ENCODE measurements around the gene NFATC1. TPM values are rescaled to one million over a fixed set of nuclear protein-coding genes. Genes with fewer than 3 reads are reported as not detected.

Gene NFATC1
- 2.7 and 6.1 TPM in 2 replicates for total RNA-seq (ENCODE audit: low replicate concordance)
- long read RNA-seq, partial matches to known transcripts = 1 of 1 reads
- long read RNA-seq, other reads (novel, unspliced or antisense) = 0 of 1 reads

- Mint-ChIP-seq H3K4me3 (peak within 1 kb of the TSS; percentile 82), H3K36me3 (no peaks in the 10 kb centered on the region), H3K9me3 (no peaks in the 10 kb centered on the region), H3K4me1 (ENCODE audit: unreplicated experiment) (peaks cover 9% of the 10 kb centered on the region), H3K27ac (peak within 1 kb of the TSS; percentile 72), H3K27me3 (peaks cover 60% of the 10 kb centered on the region)
- DNase-seq (ENCODE audit: extremely low spot score, unreplicated experiment) = peak; percentile 84
- TF ChIP-seq, protein P1, sequence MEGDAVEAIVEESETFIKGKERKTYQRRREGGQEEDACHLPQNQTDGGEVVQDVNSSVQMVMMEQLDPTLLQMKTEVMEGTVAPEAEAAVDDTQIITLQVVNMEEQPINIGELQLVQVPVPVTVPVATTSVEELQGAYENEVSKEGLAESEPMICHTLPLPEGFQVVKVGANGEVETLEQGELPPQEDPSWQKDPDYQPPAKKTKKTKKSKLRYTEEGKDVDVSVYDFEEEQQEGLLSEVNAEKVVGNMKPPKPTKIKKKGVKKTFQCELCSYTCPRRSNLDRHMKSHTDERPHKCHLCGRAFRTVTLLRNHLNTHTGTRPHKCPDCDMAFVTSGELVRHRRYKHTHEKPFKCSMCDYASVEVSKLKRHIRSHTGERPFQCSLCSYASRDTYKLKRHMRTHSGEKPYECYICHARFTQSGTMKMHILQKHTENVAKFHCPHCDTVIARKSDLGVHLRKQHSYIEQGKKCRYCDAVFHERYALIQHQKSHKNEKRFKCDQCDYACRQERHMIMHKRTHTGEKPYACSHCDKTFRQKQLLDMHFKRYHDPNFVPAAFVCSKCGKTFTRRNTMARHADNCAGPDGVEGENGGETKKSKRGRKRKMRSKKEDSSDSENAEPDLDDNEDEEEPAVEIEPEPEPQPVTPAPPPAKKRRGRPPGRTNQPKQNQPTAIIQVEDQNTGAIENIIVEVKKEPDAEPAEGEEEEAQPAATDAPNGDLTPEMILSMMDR (conservative IDR thresholded peaks at IDR 0.05) = no peak
These were observed at the start of gene NFATC1 for GRCh38 chr18:79395761-79396404. Gene NFATC1, plus strand, starts transcription at chr18:79395930. Its CDS starts 295 bp downstream, at chr18:79396225.

- H3K27ac Mint-ChIP-seq = no peak overlapping the region
- no peaks in the 10 kb centered on the region for H3K9me3 Mint-ChIP-seq
- TF ChIP-seq, protein P1 (conservative IDR thresholded peaks at IDR 0.05) = no peak
- H3K36me3 Mint-ChIP-seq = peaks cover 19% of the 10 kb centered on the region
- no peak overlapping the region for H3K4me3 Mint-ChIP-seq
- no peaks in the 10 kb centered on the region for H3K27me3 Mint-ChIP-seq
- no peak for DNase-seq (ENCODE audit: extremely low spot score, unreplicated experiment)
- no peaks in the 10 kb centered on the region for H3K4me1 Mint-ChIP-seq (ENCODE audit: unreplicated experiment)
These were observed 49.7 kb upstream of the NFATC1 start for GRCh38 chr18:79345981-79346380.

DNA sequence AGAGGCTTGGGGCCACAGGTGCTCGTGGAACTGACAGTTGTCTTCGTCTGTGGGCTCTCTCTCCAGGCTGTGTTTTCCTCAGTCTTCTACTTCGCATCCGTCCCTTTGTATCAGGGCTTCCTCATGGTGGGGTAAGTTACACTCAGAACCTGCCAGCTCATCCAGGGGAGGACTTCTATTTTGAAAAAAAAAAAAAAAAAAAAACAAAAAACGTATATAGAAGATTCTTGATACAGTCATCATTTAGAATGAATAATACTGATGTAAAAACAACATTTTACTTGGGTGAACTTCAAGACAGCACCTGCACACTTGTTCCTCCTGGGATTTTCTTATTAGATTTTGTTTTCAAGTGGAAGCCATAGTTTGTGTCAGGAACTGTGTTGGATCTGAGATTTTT is 47.7 kb upstream of the NFATC1 start:
- DNase-seq (ENCODE audit: extremely low spot score, unreplicated experiment) = no peak
- peaks cover 22% of the 10 kb centered on the region for H3K36me3 Mint-ChIP-seq
- H3K9me3 Mint-ChIP-seq = no peaks in the 10 kb centered on the region

DNA sequence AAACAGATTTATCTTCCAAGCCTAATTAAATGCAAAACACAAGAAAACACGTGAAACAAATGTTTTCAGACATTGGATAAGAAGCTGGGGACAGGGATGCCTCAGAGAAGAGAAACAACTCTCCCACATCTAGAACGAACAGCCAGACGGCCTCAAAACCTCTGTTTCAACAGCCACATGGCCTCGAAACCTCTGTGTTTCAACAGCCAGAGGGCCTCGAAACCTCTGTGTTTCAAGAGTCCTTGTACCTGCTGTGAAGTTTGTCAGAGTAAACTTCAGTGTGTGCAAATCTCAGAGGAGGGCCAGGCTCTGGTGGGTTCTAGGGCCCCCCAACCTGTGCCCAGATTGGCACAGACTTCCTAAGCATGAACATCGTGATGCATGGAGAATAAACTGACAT is 43.3 kb upstream of the NFATC1 start:
- Mint-ChIP-seq H3K4me1 (ENCODE audit: unreplicated experiment) (no peaks in the 10 kb centered on the region), H3K36me3 (peaks cover 3% of the 10 kb centered on the region), H3K27ac (no peak overlapping the region), H3K27me3 (no peaks in the 10 kb centered on the region), H3K4me3 (no peak overlapping the region), H3K9me3 (no peaks in the 10 kb centered on the region)
- DNase-seq (ENCODE audit: extremely low spot score, unreplicated experiment) = no peak
- TF ChIP-seq, protein P1 (conservative IDR thresholded peaks at IDR 0.05) = no peak

More for the DNA sequence above, 47.7 kb upstream of the NFATC1 start:
- Mint-ChIP-seq H3K27me3 (no peaks in the 10 kb centered on the region), H3K27ac (no peak overlapping the region), H3K4me1 (ENCODE audit: unreplicated experiment) (no peaks in the 10 kb centered on the region), H3K4me3 (no peak overlapping the region)
- TF ChIP-seq, protein P1 (conservative IDR thresholded peaks at IDR 0.05) = no peak

DNA sequence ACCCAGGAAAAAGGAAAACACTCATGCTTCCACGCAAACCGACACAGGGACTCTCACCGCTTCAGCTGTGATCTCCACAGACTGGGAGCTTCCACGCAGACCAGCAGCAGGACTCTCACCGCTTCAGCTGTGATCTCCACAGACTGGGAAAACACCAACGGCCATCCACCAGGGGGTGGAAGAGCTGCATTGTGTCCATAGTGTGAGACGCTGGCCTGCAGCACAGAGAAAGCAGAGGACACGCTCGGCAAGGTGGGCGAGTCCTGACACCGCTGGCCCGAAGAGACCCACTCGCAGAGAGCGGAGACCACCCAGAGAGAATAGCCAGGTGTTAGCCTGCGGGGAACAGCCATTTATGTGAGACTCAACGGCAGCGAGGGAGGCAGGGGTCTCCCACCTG is 42.5 kb upstream of the NFATC1 start:
- TF ChIP-seq, protein P1 (conservative IDR thresholded peaks at IDR 0.05) = peak; percentile 57
- no peaks in the 10 kb centered on the region for H3K27me3 Mint-ChIP-seq
- H3K4me3 Mint-ChIP-seq = no peak overlapping the region
- H3K27ac Mint-ChIP-seq = no peak overlapping the region
- DNase-seq (ENCODE audit: extremely low spot score, unreplicated experiment) = no peak
- no peaks in the 10 kb centered on the region for H3K4me1 Mint-ChIP-seq (ENCODE audit: unreplicated experiment)
- peaks cover 3% of the 10 kb centered on the region for H3K36me3 Mint-ChIP-seq
- no peaks in the 10 kb centered on the region for H3K9me3 Mint-ChIP-seq

All from type B pancreatic cell (in vitro differentiated cells).